ENCODE measurements around the gene UTP20. TPM values are rescaled to one million over a fixed set of nuclear protein-coding genes. Genes with fewer than 3 reads are reported as not detected.
A peak's percentile ranks its signal among the peaks of the same experiment; 100 is the strongest.

The UTP20 gene
- polyA plus RNA-seq, 2 of the 4 experiments (the other 2 are of a cell fraction), result 12.6 to 34.6 TPM

DNA sequence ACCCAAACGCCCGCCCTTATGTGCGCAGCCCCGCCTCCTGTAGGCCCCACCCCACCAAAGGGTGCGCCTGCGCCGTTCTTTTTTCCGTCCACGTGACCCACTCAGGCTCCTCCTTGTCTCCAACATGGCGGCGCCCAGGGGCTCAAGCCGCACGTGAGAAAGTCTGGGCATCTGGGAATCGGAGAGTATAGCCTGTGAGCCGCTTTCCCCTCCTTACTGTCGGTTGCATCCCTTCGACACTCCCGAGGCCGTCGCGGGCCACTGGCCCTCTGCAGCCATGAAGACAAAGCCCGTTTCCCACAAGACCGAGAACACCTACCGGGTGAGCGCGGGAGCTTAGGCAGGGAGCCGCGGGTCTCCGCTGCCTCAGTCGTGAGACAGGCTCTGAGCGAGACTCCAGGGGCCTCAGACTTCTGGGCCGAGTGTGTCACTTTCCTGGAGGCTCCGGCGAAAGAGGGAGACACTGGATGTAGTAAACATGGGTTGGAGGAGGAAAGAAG lies at the start of gene UTP20 (continued):
- TF ChIP-seq FOXS1 (CRISPR knock-in tag; IDR thresholded peaks at IDR 0.05), result no peak
- no peak for TF ChIP-seq GATA3 (IDR thresholded peaks at IDR 0.05; ENCODE audit: borderline replicate concordance)
- TF ChIP-seq TP53 (CRISPR knock-in tag; IDR thresholded peaks at IDR 0.05), result no peak
- no peak for TF ChIP-seq ZC3H11A (IDR thresholded peaks at IDR 0.05)
- no peak for TF ChIP-seq ATOH8 (CRISPR knock-in tag; IDR thresholded peaks at IDR 0.05; ENCODE audit: low read depth)
- TF ChIP-seq CEBPB (IDR thresholded peaks at IDR 0.05), result no peak
- peak; percentile 93 for TF ChIP-seq HDAC2 (IDR thresholded peaks at IDR 0.05)
- TF ChIP-seq PHF8 (IDR thresholded peaks at IDR 0.05; ENCODE audit: borderline replicate concordance, low read depth), result peak; percentile 89
- no peak for TF ChIP-seq HOXA7 (CRISPR knock-in tag; IDR thresholded peaks at IDR 0.05)
- no peak for TF ChIP-seq CBX2 (IDR thresholded peaks at IDR 0.05; ENCODE audit: borderline replicate concordance, low read depth)
- no peak for TF ChIP-seq REST (IDR thresholded peaks at IDR 0.05)
- TF ChIP-seq HMGXB4 (CRISPR knock-in tag; IDR thresholded peaks at IDR 0.05; ENCODE audit: borderline replicate concordance), result no peak
- TF ChIP-seq, protein P1, sequence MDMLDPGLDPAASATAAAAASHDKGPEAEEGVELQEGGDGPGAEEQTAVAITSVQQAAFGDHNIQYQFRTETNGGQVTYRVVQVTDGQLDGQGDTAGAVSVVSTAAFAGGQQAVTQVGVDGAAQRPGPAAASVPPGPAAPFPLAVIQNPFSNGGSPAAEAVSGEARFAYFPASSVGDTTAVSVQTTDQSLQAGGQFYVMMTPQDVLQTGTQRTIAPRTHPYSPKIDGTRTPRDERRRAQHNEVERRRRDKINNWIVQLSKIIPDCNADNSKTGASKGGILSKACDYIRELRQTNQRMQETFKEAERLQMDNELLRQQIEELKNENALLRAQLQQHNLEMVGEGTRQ (IDR thresholded peaks at IDR 0.05), result peak; percentile 95
- TF ChIP-seq HOXB13 (CRISPR knock-in tag; IDR thresholded peaks at IDR 0.05; ENCODE audit: low read depth), result no peak
- no peak for TF ChIP-seq HOXB5 (CRISPR knock-in tag; IDR thresholded peaks at IDR 0.05)
- TF ChIP-seq NFE2L2 (conservative IDR thresholded peaks at IDR 0.05; ENCODE audit: low read length), result no peak
- TF ChIP-seq EHF (CRISPR knock-in tag; IDR thresholded peaks at IDR 0.05), result no peak
- no peak for TF ChIP-seq FOSB (CRISPR knock-in tag; IDR thresholded peaks at IDR 0.05)
- TF ChIP-seq JUNB (IDR thresholded peaks at IDR 0.05), result no peak
- no peak for TF ChIP-seq ZNF302 (CRISPR knock-in tag; IDR thresholded peaks at IDR 0.05)

DNA sequence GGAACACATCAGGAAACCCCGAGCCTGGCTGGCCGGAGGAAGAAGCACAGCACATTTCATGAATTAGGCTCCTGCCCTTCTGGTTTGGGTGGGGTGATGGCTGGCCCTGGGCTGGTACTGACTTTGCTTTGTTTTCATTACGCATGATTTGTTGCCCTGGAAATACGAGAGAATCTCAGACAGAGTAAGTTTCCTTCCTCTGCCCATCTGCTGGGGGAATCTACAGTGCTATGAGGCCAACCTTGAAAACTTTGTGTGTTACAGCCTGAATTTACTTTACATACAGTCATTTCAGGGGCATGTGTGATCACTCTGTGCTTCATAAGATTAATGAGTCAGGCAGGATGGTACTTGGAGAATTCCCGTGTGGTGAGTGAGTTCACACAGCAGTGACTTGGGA lies 49.4 kb upstream of the UTP20 start:
- no peak for DNase-seq (ENCODE audit: low read depth in 1 of 2, low spot score in 1 of 2)

More for the DNA sequence above, 49.4 kb upstream of the UTP20 start:
- TF ChIP-seq EHMT2 (IDR thresholded peaks at IDR 0.05; ENCODE audit: low read depth) (no peak), FOSB (CRISPR knock-in tag; IDR thresholded peaks at IDR 0.05) (no peak), FOSL2 (IDR thresholded peaks at IDR 0.05) (no peak), FOSL2 (CRISPR knock-in tag; IDR thresholded peaks at IDR 0.05) (no peak), NFE2L2 (conservative IDR thresholded peaks at IDR 0.05; ENCODE audit: low read length) (no peak), SMC3 (IDR thresholded peaks at IDR 0.05) (no peak), MAZ (IDR thresholded peaks at IDR 0.05; ENCODE audit: borderline replicate concordance, low read depth, low read length) (no peak), NPAS2 (CRISPR knock-in tag; IDR thresholded peaks at IDR 0.05; ENCODE audit: borderline replicate concordance) (no peak)
- TF ChIP-seq, protein P1 (IDR thresholded peaks at IDR 0.05), result no peak
- Histone ChIP-seq H3K4me1 (no peaks in the 10 kb centered on the region), H3K9me3 (no peaks in the 10 kb centered on the region), H3K27ac (no peak overlapping the region), H3K4me2 (no peak overlapping the region), H3K4me3 (no peak overlapping the region)
- ChIA-PET POLR2A (no interaction called here), CTCF (no interaction called here)
- WGBS (ENCODE audit: missing lambda C conversion rate), result 21% methylated on average over 5 of the region's 5 CpGs
- FAIRE-seq (no peak), ATAC-seq (peak; percentile 43 to 56; a peak in 4 of 6 replicates)
